Neutrophil (primary cell): Measurements from ENCODE around the gene CHTF8.
"Not testable (repeated sequence)": the region's sequence is repeated elsewhere in the genome, so short reads cannot be mapped to it uniquely, and the experiment has no call there.

Experiments used
- H3K27ac ChIP-seq: fragments of 200-600 bp; sonication (generic); 2 replicates; pipeline ENCODE4 v1.5.1; 2016; ENCODE audit warnings: mild to moderate bottlenecking, moderate library complexity
- H3K27me3 ChIP-seq: fragments of 200-600 bp; sonication (generic); 2 replicates; pipeline ENCODE4 v1.6.0; 2016; ENCODE audit warnings: mild to moderate bottlenecking
- H3K36me3 ChIP-seq: fragments of 200-600 bp; sonication (generic); 2 replicates; pipeline ENCODE4 v1.5.1; 2017
- H3K4me1 ChIP-seq, 2 experiments: fragments of 200-600 bp in 1 of 2; sonication (generic) in 1 of 2; 1 replicate in 1 of 2; 2 replicates in 1 of 2; pipeline versions ENCODE4 v1.5.1 to v1.6.1; 2013 to 2016; ENCODE audit warnings: low read depth in 1 of 2, low read length in 1 of 2, mild to moderate bottlenecking in 1 of 2, moderate library complexity in 1 of 2; ENCODE audit not compliant: control insufficient read depth in 1 of 2, insufficient read depth in 1 of 2
- H3K4me3 ChIP-seq, 2 experiments: fragments of 200-600 bp in 1 of 2; sonication (generic) in 1 of 2; 1 replicate in 1 of 2; 2 replicates in 1 of 2; pipeline ENCODE4 v1.5.1; 2013 to 2016; ENCODE audit warnings: low read depth in 1 of 2, low read length in 1 of 2, mild to moderate bottlenecking in 1 of 2, moderate library complexity in 1 of 2
- H3K9me3 ChIP-seq: fragments of 200-600 bp; sonication (generic); 2 replicates; pipeline ENCODE4 v1.5.1; 2016
- CTCF ChIP-seq: fragments of 200-600 bp; sonication (generic); IDR thresholded peaks from 2 replicates; pipeline ENCODE4 v1.5.1; 2016; ENCODE audit warnings: antibody characterized with exemption

CHTF8 gene

GRCh38 chr16:69141936-69142335 is 9.5 kb upstream of the CHTF8 start:
- Histone ChIP-seq H3K27ac (no peak overlapping the region), H3K4me3 (no peak overlapping the region), H3K9me3 (no peaks in the 10 kb centered on the region), H3K4me1 (no peaks in the 10 kb centered on the region), H3K27me3 (no peaks in the 10 kb centered on the region), H3K36me3 (peaks cover 11% of the 10 kb centered on the region)
- no peak for TF ChIP-seq CTCF

GRCh38 chr16:69141014-69141413 is 8.6 kb upstream of the CHTF8 start:
- peaks cover 11% of the 10 kb centered on the region for H3K36me3 ChIP-seq
- no peaks in the 10 kb centered on the region for H3K4me1 ChIP-seq
- no peak overlapping the region for H3K4me3 ChIP-seq

GRCh38 chr16:69139464-69139863 is 7.1 kb upstream of the CHTF8 start:
- not testable (repeated sequence) for H3K36me3 ChIP-seq, H3K27me3 ChIP-seq

More at GRCh38 chr16:69141014-69141413, 8.6 kb upstream of the CHTF8 start:
- H3K27ac ChIP-seq: no peak overlapping the region
- TF ChIP-seq CTCF: no peak
- H3K9me3 ChIP-seq: no peaks in the 10 kb centered on the region
- H3K27me3 ChIP-seq: no peaks in the 10 kb centered on the region

GRCh38 chr16:69138608-69139007 is 6.2 kb upstream of the CHTF8 start:
- no peaks in the 10 kb centered on the region for H3K27me3 ChIP-seq
- H3K4me1 ChIP-seq: no peaks in the 10 kb centered on the region

More at GRCh38 chr16:69139464-69139863, 7.1 kb upstream of the CHTF8 start:
- not testable (repeated sequence) for H3K4me1 ChIP-seq, H3K27ac ChIP-seq, H3K4me3 ChIP-seq, H3K9me3 ChIP-seq

GRCh38 chr16:69133373-69133954 is 1.1 kb upstream of the CHTF8 start:
- H3K36me3 ChIP-seq: no peaks in the 10 kb centered on the region
- H3K27me3 ChIP-seq: no peaks in the 10 kb centered on the region
- no peaks in the 10 kb centered on the region for H3K9me3 ChIP-seq
- TF ChIP-seq CTCF: no peak
- no peak overlapping the region for H3K4me3 ChIP-seq
- H3K4me1 ChIP-seq: peaks cover 17 to 20% of the 10 kb centered on the region in 2 experiments
- H3K27ac ChIP-seq: no peak overlapping the region

More at GRCh38 chr16:69138608-69139007, 6.2 kb upstream of the CHTF8 start:
- Histone ChIP-seq H3K36me3 (peaks cover 8% of the 10 kb centered on the region), H3K4me3 (no peak overlapping the region), H3K27ac (no peak overlapping the region), H3K9me3 (no peaks in the 10 kb centered on the region)
- TF ChIP-seq CTCF: no peak

- H3K27me3 ChIP-seq: no peaks in the 10 kb centered on the region
- no peak for TF ChIP-seq CTCF
- H3K4me1 ChIP-seq: peaks cover 17 to 20% of the 10 kb centered on the region in 2 experiments
Observed at GRCh38 chr16:69131839-69132423, 457 bp downstream of the CHTF8 start.

More at GRCh38 chr16:69131839-69132423, 457 bp downstream of the CHTF8 start:
- Histone ChIP-seq H3K9me3 (no peaks in the 10 kb centered on the region), H3K4me3 (peak overlapping the region; percentile 85 to 88), H3K36me3 (no peaks in the 10 kb centered on the region), H3K27ac (peak overlapping the region; percentile 92)
